ENCODE data around the gene MACROH2A2. TPM values are rescaled to one million over a fixed set of nuclear protein-coding genes. Genes with fewer than 3 reads are reported as not detected.

Gene MACROH2A2
- total and polyA plus RNA-seq, 2 of the 8 experiments (the other 6 are each of a cell fraction or from before 2014, with no cell fraction given): 7.9 to 9.3 TPM

DNA sequence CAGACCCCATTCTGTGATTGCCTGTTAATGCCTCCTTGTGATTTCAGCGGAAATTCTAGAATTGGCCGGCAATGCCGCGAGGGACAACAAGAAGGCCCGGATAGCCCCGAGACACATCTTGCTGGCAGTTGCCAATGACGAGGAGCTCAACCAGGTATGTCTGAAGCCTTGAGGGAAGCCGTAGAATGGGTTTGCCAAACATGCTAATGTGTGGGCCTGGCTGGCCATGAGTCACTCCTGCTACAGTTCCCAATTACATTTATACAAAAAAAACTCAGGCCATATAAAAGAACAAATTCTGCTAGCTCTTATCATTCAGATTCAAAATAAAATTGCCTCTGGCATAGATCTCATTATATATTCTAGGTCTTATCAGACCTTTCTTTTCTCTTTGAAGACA is 37.4 kb downstream of the MACROH2A2 start:
- Histone ChIP-seq H3K27me3 (replicated peaks in 1 of 4; ENCODE audit: control insufficient read depth in 3 of 4, extremely low read depth in 1 of 4, insufficient read depth in 3 of 4, low read length in 3 of 4) (no peaks in the 10 kb centered on the region), H2BK15ac (ENCODE audit: low read length) (no peak overlapping the region), H2AFZ (ENCODE audit: low read length) (no peak overlapping the region), H2BK5ac (ENCODE audit: low read depth, low read length) (no peak overlapping the region), H3K18ac (ENCODE audit: extremely low read depth, low read length) (no peak overlapping the region), H3K4me3 (ENCODE audit: extremely low read depth in 1 of 4, insufficient read depth in 2 of 4, low read depth in 3 of 4, low read length in 4 of 4) (no peak overlapping the region), H4K20me1 (replicated peaks in 1 of 2; ENCODE audit: control insufficient read depth in 1 of 2, insufficient read depth in 2 of 2, low read length in 2 of 2) (peaks cover under 1 to 2% of the 10 kb centered on the region in 2 experiments), H4K5ac (ENCODE audit: insufficient read length, low read depth, low read length) (no peak overlapping the region), H2BK12ac (ENCODE audit: low read depth, low read length) (no peak overlapping the region), H3K23ac (ENCODE audit: insufficient read length) (no peak overlapping the region), H3K4me2 (ENCODE audit: insufficient read depth in 1 of 2, low read depth in 2 of 2, low read length in 2 of 2) (no peak overlapping the region), H3K36me3 (ENCODE audit: control insufficient read depth in 2 of 4, insufficient read depth in 4 of 4, low read length in 3 of 4) (no peaks in the 10 kb centered on the region), H3K27ac (ENCODE audit: low read depth, low read length) (no peak overlapping the region), H3K79me2 (ENCODE audit: control insufficient read depth in 1 of 2, insufficient read depth in 2 of 2, low read length in 2 of 2) (no peaks in the 10 kb centered on the region), H3K4ac (replicated peaks; ENCODE audit: insufficient read length, low read depth, low read length) (no peak overlapping the region), H3K79me1 (ENCODE audit: low read depth, low read length) (no peaks in the 10 kb centered on the region), H4K8ac (ENCODE audit: extremely low read depth, insufficient read depth, low read length) (no peak overlapping the region), H3K23me2 (ENCODE audit: low read depth, low read length) (no peaks in the 10 kb centered on the region), H3K4me1 (replicated peaks in 1 of 4; ENCODE audit: control insufficient read depth in 3 of 4, insufficient read depth in 4 of 4, low read length in 3 of 4) (no peaks in the 10 kb centered on the region; a peak in 1 of 7 replicates), H3K9me3 (ENCODE audit: insufficient read depth in 2 of 2, low read depth in 1 of 2, low read length in 1 of 2) (no peaks in the 10 kb centered on the region), H3K14ac (ENCODE audit: insufficient read length) (no peak overlapping the region), H3K9ac (replicated peaks in 1 of 4; ENCODE audit: extremely low read depth in 1 of 4, low read depth in 3 of 4, low read length in 3 of 4) (no peak overlapping the region), H3K56ac (replicated peaks; ENCODE audit: insufficient read length, low read depth, low read length) (no peak overlapping the region), H2BK20ac (ENCODE audit: low read length) (no peak overlapping the region), H2AK5ac (ENCODE audit: low read depth, low read length) (no peak overlapping the region), H4K91ac (replicated peaks; ENCODE audit: insufficient read length, low read length) (no peak overlapping the region), H2BK120ac (replicated peaks; ENCODE audit: low read depth, low read length) (no peak overlapping the region)
- CTCF ChIA-PET (ENCODE audit: partially characterized antibody): interaction anchor here (0.9 to 9.6 kb wide), 6 partner anchors 9 to 132 kb away, joined by 3 to 90 read pairs (median 4); no protein-coding TSS in a partner anchor
- POLR2A ChIA-PET (ENCODE audit: partially characterized antibody): no interaction called here
- FAIRE-seq (no peak), DNase-seq (ENCODE audit: low read depth in 1 of 2, low spot score in 2 of 2) (no peak)
- WGBS, 2 experiments (ENCODE audit: extremely low coverage in 1 of 2, insufficient coverage in 1 of 2, insufficient read length in 1 of 2, insufficient replicate concordance in 2 of 2, low coverage in 1 of 2, low lambda C conversion rate in 2 of 2, missing lambda C conversion rate in 1 of 2): 94% methylated on average over 8 of the region's 8 CpGs; no CpG with 5 or more reads in 1 of the 2 experiments
- TF ChIP-seq GTF2F1 (IDR thresholded peaks at IDR 0.05; ENCODE audit: borderline replicate concordance, low read depth, low read length) (no peak), SRF (IDR thresholded peaks at IDR 0.05; ENCODE audit: low read depth, low read length) (no peak), JUN (IDR thresholded peaks at IDR 0.05; ENCODE audit: low read depth, low read length) (no peak), USF2 (IDR thresholded peaks at IDR 0.05; ENCODE audit: low read length) (no peak), PHF8 (conservative IDR thresholded peaks at IDR 0.05; ENCODE audit: low read depth, low read length) (no peak), NANOG (IDR thresholded peaks at IDR 0.05; ENCODE audit: insufficient read depth, low read depth, low read length, poor library complexity, severe bottlenecking) (no peak), EGR1 (IDR thresholded peaks at IDR 0.05; ENCODE audit: borderline replicate concordance, low read depth, low read length) (no peak)
